Stomach (tissue), 4 donors: Measurements from ENCODE around the gene RD3L.

Experiments used
- EP300 ChIP-seq: sonication (generic); formaldehyde crosslinking; IDR thresholded peaks from one replicate; pipeline ENCODE4 v1.6.1; 2017; ENCODE audit warnings: antibody characterized with exemption
- TF ChIP-seq, protein P1 (sequence below), 7 experiments: fragments of 450-650 bp in 4 of 7; fragments of 200-600 bp in 3 of 7; sonication (generic) in 3 of 7; IDR thresholded peaks; one replicate each; pipeline ENCODE4 v1.5.1; 2016 to 2019; ENCODE audit warnings: antibody characterized with exemption in 7 of 7, control low read depth in 2 of 7, mild to moderate bottlenecking in 1 of 7

DNA sequence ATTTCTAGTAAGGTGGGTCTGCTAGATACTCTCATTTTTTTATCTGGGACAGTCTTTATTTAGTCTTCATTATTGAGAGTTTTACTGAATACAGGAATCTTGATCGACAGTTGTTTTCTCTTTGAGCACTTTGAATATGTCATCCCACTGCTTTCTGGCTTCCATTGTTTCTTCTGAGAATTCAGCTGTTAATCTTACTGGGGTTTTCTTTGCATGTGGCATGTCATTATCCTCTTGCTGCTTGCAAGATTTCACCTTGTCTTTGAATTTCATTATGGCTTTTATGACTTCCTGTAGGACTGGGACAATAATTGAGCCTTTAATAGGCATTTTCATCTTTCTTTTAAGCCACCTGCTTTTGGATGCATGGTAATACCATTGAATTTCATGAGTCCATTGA lies 46.7 kb upstream of the RD3L start:
- TF ChIP-seq, protein P1, sequence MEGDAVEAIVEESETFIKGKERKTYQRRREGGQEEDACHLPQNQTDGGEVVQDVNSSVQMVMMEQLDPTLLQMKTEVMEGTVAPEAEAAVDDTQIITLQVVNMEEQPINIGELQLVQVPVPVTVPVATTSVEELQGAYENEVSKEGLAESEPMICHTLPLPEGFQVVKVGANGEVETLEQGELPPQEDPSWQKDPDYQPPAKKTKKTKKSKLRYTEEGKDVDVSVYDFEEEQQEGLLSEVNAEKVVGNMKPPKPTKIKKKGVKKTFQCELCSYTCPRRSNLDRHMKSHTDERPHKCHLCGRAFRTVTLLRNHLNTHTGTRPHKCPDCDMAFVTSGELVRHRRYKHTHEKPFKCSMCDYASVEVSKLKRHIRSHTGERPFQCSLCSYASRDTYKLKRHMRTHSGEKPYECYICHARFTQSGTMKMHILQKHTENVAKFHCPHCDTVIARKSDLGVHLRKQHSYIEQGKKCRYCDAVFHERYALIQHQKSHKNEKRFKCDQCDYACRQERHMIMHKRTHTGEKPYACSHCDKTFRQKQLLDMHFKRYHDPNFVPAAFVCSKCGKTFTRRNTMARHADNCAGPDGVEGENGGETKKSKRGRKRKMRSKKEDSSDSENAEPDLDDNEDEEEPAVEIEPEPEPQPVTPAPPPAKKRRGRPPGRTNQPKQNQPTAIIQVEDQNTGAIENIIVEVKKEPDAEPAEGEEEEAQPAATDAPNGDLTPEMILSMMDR (IDR thresholded peaks at IDR 0.05): no peak
- TF ChIP-seq EP300: no peak
